Measurements from ENCODE around the gene NT5DC1. TPM values are rescaled to one million over a fixed set of nuclear protein-coding genes. Genes with fewer than 3 reads are reported as not detected.

Gene NT5DC1
- total RNA-seq, 2 experiments from 2014 or later, result 20.5 to 58.8 TPM

GRCh38 chr6:116106146-116106545 is 5.5 kb downstream of the NT5DC1 start:
- CTCF ChIA-PET (ENCODE audit: unreplicated experiment), result no interaction called here
- H3K9me2 ChIP-seq (ENCODE audit: insufficient read depth, low read length), result no peaks in the 10 kb centered on the region
- no peak for TF ChIP-seq EZH2phosphoT487 (IDR thresholded peaks at IDR 0.05; ENCODE audit: borderline replicate concordance, low read depth, low read length)
- TF ChIP-seq CTCF (conservative IDR thresholded peaks at IDR 0.05; ENCODE audit: low read length), result no peak
- H3K36me3 ChIP-seq (ENCODE audit: insufficient read depth, low read length), result peaks cover 24% of the 10 kb centered on the region
- no peak overlapping the region for H2AFZ ChIP-seq (ENCODE audit: low read length)
- POLR2A ChIA-PET, result interaction anchor here (0.7 kb wide), 2 partner anchors 68 to 793 kb away, joined by 3 to 8 read pairs; no protein-coding TSS in a partner anchor
- peaks cover 20% of the 10 kb centered on the region for H3K79me2 ChIP-seq (ENCODE audit: insufficient read depth, low read depth, low read length)
- H3K4me1 ChIP-seq (ENCODE audit: insufficient read depth, low read length, poor library complexity, severe bottlenecking), result peaks cover 23% of the 10 kb centered on the region
- DNase-seq (ENCODE audit: low spot score), result no peak
- intact Hi-C loops (cut with micrococcal nuclease; ENCODE audit: unreplicated experiment), result no loop called here
- no peaks in the 10 kb centered on the region for H3K9me3 ChIP-seq (ENCODE audit: low read length)
- BruUV-seq (replicated peaks), result no TSS peak
- H3K27ac ChIP-seq (ENCODE audit: low read depth, low read length, poor library complexity, severe bottlenecking), result no peak overlapping the region
- no peaks in the 10 kb centered on the region for H4K20me1 ChIP-seq (ENCODE audit: insufficient read depth, low read length)
- no peak overlapping the region for H3K4me3 ChIP-seq (ENCODE audit: low read depth, low read length, poor library complexity, severe bottlenecking)
- H3K4me2 ChIP-seq (ENCODE audit: low read length), result no peak overlapping the region

- Histone ChIP-seq H3K9me2 (ENCODE audit: insufficient read depth, low read length) (no peaks in the 10 kb centered on the region), H3K36me3 (ENCODE audit: insufficient read depth, low read length) (peaks cover 48% of the 10 kb centered on the region), H3K9me3 (ENCODE audit: low read length) (no peaks in the 10 kb centered on the region), H3K4me1 (ENCODE audit: insufficient read depth, low read length, poor library complexity, severe bottlenecking) (no peaks in the 10 kb centered on the region), H3K4me3 (ENCODE audit: low read depth, low read length, poor library complexity, severe bottlenecking) (no peak overlapping the region), H4K20me1 (ENCODE audit: insufficient read depth, low read length) (no peaks in the 10 kb centered on the region), H3K79me2 (ENCODE audit: insufficient read depth, low read depth, low read length) (no peaks in the 10 kb centered on the region), H3K27ac (ENCODE audit: low read depth, low read length, poor library complexity, severe bottlenecking) (no peak overlapping the region), H2AFZ (ENCODE audit: low read length) (no peak overlapping the region), H3K4me2 (ENCODE audit: low read length) (no peak overlapping the region)
- no peak for DNase-seq (ENCODE audit: low spot score)
- intact Hi-C loops (cut with micrococcal nuclease; ENCODE audit: unreplicated experiment), result no loop called here
- TF ChIP-seq CTCF (conservative IDR thresholded peaks at IDR 0.05; ENCODE audit: low read length), result no peak
- TF ChIP-seq EZH2phosphoT487 (IDR thresholded peaks at IDR 0.05; ENCODE audit: borderline replicate concordance, low read depth, low read length), result no peak
- ChIA-PET CTCF (ENCODE audit: unreplicated experiment) (no interaction called here), POLR2A (interaction anchor here (0.9 to 1.1 kb wide), 2 partner anchors 9 to 11 kb away, joined by 3 to 6 read pairs; no protein-coding TSS in a partner anchor)
- no TSS peak for BruUV-seq (replicated peaks)
Measured at GRCh38 chr6:116108836-116109235, 8.2 kb downstream of the NT5DC1 start.
